ENCODE measurements around the gene CLC.
A peak's percentile ranks its signal among the peaks of the same experiment; 100 is the strongest.
"Not testable (repeated sequence)": the region's sequence is repeated elsewhere in the genome, so short reads cannot be mapped to it uniquely, and the experiment has no call there.

CLC gene

GRCh38 chr19:39728040-39728439 lies 9.8 kb downstream of the CLC start:
- no peak for DNase-seq

GRCh38 chr19:39727070-39727800 lies 10.6 kb downstream of the CLC start:
- no peak for DNase-seq

- DNase-seq, result no peak
Measured at GRCh38 chr19:39725995-39726394, 11.8 kb downstream of the CLC start.

GRCh38 chr19:39720144-39720543 lies 17.7 kb downstream of the CLC start:
- not testable (repeated sequence) for DNase-seq

GRCh38 chr19:39710333-39710890 lies 27.4 kb downstream of the CLC start:
- DNase-seq, result peak in 1 of 2 donors; percentile 3

- DNase-seq, result no peak
Measured at GRCh38 chr19:39709026-39709872, 28.6 kb downstream of the CLC start.

- DNase-seq, result no peak
Measured at GRCh38 chr19:39708594-39708993, 29.2 kb downstream of the CLC start.

GRCh38 chr19:39705578-39706188 lies 32.1 kb downstream of the CLC start:
- DNase-seq, result peak in 1 of 2 donors; percentile 39

- DNase-seq, result no peak
Measured at GRCh38 chr19:39704181-39705044, 33.4 kb downstream of the CLC start, which contains the start of gene LGALS14. Gene LGALS14, plus strand, starts transcription at chr19:39704481. Its CDS starts 48 bp downstream, at chr19:39704529.

GRCh38 chr19:39701291-39701690 lies 36.5 kb downstream of the CLC start:
- DNase-seq, result no peak

- no peak for DNase-seq
Measured at GRCh38 chr19:39698535-39698934, 39.3 kb downstream of the CLC start.

GRCh38 chr19:39696387-39696786 lies 41.4 kb downstream of the CLC start:
- no peak for DNase-seq

- DNase-seq, result no peak
Measured at GRCh38 chr19:39695759-39696158, 42.1 kb downstream of the CLC start.

GRCh38 chr19:39692822-39693221 lies 45.0 kb downstream of the CLC start:
- no peak for DNase-seq

- no peak for DNase-seq
Measured at GRCh38 chr19:39692166-39692565, 45.7 kb downstream of the CLC start.

GRCh38 chr19:39688637-39689036 lies 49.2 kb downstream of the CLC start:
- DNase-seq, result not testable (repeated sequence)

- DNase-seq, result no peak
Measured at GRCh38 chr19:39686739-39687138, 51.1 kb downstream of the CLC start.

GRCh38 chr19:39684267-39684666 lies 53.6 kb downstream of the CLC start:
- no peak for DNase-seq

GRCh38 chr19:39681416-39681815 lies 56.4 kb downstream of the CLC start:
- no peak for DNase-seq

All from CD4-positive, alpha-beta T cell treated with Interleukin-1 beta for 1 hour (primary cell).